HEK293 (cell line): Measurements from ENCODE around the gene GJC2.

ENCODE experiments used
- CTCF ChIP-seq: fragments of 450-650 bp; formaldehyde crosslinking; IDR thresholded peaks from 2 replicates; pipeline ENCODE4 v1.5.1; 2016; ENCODE audit warnings: missing biosample characterization, missing genetic modification characterization
- ZFP37 ChIP-seq: fragments of 450-650 bp; formaldehyde crosslinking; IDR thresholded peaks from 2 replicates; pipeline ENCODE4 v1.5.1; 2016; ENCODE audit warnings: missing biosample characterization, missing genetic modification characterization
- ZSCAN5A ChIP-seq: fragments of 450-650 bp; formaldehyde crosslinking; IDR thresholded peaks from 2 replicates; pipeline ENCODE4 v1.5.1; 2016; ENCODE audit warnings: missing biosample characterization, missing genetic modification characterization

- TF ChIP-seq ZSCAN5A (tag by site-specific recombination) = no peak
- no peak for TF ChIP-seq ZFP37
- no peak for TF ChIP-seq CTCF (tag by site-specific recombination)
Observed at GRCh38 chr1:228171221-228171891, 21.6 kb downstream of the GJC2 start.
